Hematopoietic multipotent progenitor cell treated with erythropoietin and hydrocortisone succinate and interleukin-3 and kit ligand, for 4 days (in vitro differentiated cells): ENCODE data around the gene ZEB2.
A peak's percentile ranks its signal among the peaks of the same experiment; 100 is the strongest.

Experiments
- DNase-seq: peaks from one replicate; pipeline ENCODE4 v3.0.0-alpha.2; 2015

ZEB2 gene

GRCh38 chr2:144493027-144493809 is 26.7 kb downstream of the ZEB2 start:
- DNase-seq: peak; percentile 63

GRCh38 chr2:144490857-144491256 is 29.1 kb downstream of the ZEB2 start:
- no peak for DNase-seq

- peak; percentile 67 for DNase-seq
These were observed 29.9 kb downstream of the ZEB2 start for GRCh38 chr2:144490017-144490416.

GRCh38 chr2:144489315-144489916 is 30.5 kb downstream of the ZEB2 start:
- no peak for DNase-seq

- no peak for DNase-seq
These were observed 35.5 kb downstream of the ZEB2 start for GRCh38 chr2:144484201-144484948.

- DNase-seq: no peak
These were observed 38.3 kb downstream of the ZEB2 start for GRCh38 chr2:144481666-144482065.

- no peak for DNase-seq
These were observed 38.8 kb downstream of the ZEB2 start for GRCh38 chr2:144481109-144481508.

- no peak for DNase-seq
These were observed 39.6 kb downstream of the ZEB2 start for GRCh38 chr2:144480285-144480684.

GRCh38 chr2:144479659-144480058 is 40.3 kb downstream of the ZEB2 start:
- no peak for DNase-seq

GRCh38 chr2:144479138-144479537 is 40.8 kb downstream of the ZEB2 start:
- DNase-seq: no peak

GRCh38 chr2:144477957-144478311 is 42.0 kb downstream of the ZEB2 start:
- DNase-seq: no peak

GRCh38 chr2:144477281-144477956 is 42.5 kb downstream of the ZEB2 start:
- no peak for DNase-seq

GRCh38 chr2:144476682-144477081 is 43.2 kb downstream of the ZEB2 start:
- no peak for DNase-seq

- DNase-seq: peak; percentile 64
These were observed 44.2 kb downstream of the ZEB2 start for GRCh38 chr2:144475569-144476275.

GRCh38 chr2:144475044-144475443 is 44.9 kb downstream of the ZEB2 start:
- DNase-seq: no peak

GRCh38 chr2:144474017-144474416 is 45.9 kb downstream of the ZEB2 start:
- no peak for DNase-seq

- DNase-seq: no peak
These were observed 47.0 kb downstream of the ZEB2 start for GRCh38 chr2:144472911-144473310.

GRCh38 chr2:144472046-144472412 is 47.9 kb downstream of the ZEB2 start:
- no peak for DNase-seq

GRCh38 chr2:144471305-144472045 is 48.4 kb downstream of the ZEB2 start:
- DNase-seq: no peak

GRCh38 chr2:144470816-144471215 is 49.1 kb downstream of the ZEB2 start:
- DNase-seq: no peak

GRCh38 chr2:144470334-144470733 is 49.6 kb downstream of the ZEB2 start:
- no peak for DNase-seq

GRCh38 chr2:144469798-144470197 is 50.1 kb downstream of the ZEB2 start:
- no peak for DNase-seq
